ENCODE data around the gene EFR3B. TPM values are rescaled to one million over a fixed set of nuclear protein-coding genes. Genes with fewer than 3 reads are reported as not detected.

The EFR3B gene
- total RNA-seq, 1 experiment from 2014 or later = 8.9 TPM

GRCh38 chr2:25202275-25202674, 160.4 kb downstream of the EFR3B start:
- Mint-ChIP-seq H3K27ac (no peak overlapping the region), H3K4me3 (no peak overlapping the region), H3K27me3 (ENCODE audit: low read depth) (no peaks in the 10 kb centered on the region), H3K4me1 (peaks cover 10% of the 10 kb centered on the region), H3K36me3 (no peaks in the 10 kb centered on the region), H3K9me3 (no peaks in the 10 kb centered on the region)
- DNase-seq (ENCODE audit: low spot score) = no peak
- ChIA-PET POLR2A (no interaction called here), CTCF (interaction anchor here (1.0 kb wide), 1 partner anchor 227 kb away, joined by 3 read pairs; no protein-coding TSS in a partner anchor)
- no peak for ATAC-seq
- TF ChIP-seq ZNF396 (CRISPR knock-in tag; IDR thresholded peaks at IDR 0.05; ENCODE audit: borderline replicate concordance) = no peak
- TF ChIP-seq CREB1 (CRISPR knock-in tag; IDR thresholded peaks at IDR 0.05) = no peak
- TF ChIP-seq, protein P1, sequence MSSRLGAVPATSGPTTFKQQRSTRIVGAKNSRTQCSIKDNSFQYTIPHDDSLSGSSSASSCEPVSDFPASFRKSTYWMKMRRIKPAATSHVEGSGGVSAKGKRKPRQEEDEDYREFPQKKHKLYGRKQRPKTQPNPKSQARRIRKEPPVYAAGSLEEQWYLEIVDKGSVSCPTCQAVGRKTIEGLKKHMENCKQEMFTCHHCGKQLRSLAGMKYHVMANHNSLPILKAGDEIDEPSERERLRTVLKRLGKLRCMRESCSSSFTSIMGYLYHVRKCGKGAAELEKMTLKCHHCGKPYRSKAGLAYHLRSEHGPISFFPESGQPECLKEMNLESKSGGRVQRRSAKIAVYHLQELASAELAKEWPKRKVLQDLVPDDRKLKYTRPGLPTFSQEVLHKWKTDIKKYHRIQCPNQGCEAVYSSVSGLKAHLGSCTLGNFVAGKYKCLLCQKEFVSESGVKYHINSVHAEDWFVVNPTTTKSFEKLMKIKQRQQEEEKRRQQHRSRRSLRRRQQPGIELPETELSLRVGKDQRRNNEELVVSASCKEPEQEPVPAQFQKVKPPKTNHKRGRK (CRISPR knock-in tag; IDR thresholded peaks at IDR 0.05; ENCODE audit: borderline replicate concordance) = no peak
- no peak for TF ChIP-seq OVOL2 (CRISPR knock-in tag; IDR thresholded peaks at IDR 0.05; ENCODE audit: borderline replicate concordance)
- no peak for TF ChIP-seq ZNF232 (CRISPR knock-in tag; IDR thresholded peaks at IDR 0.05)
- TF ChIP-seq TEAD4 (CRISPR knock-in tag; IDR thresholded peaks at IDR 0.05) = no peak
- TF ChIP-seq ZMAT4 (CRISPR knock-in tag; IDR thresholded peaks at IDR 0.05) = no peak
- TF ChIP-seq ZNF219 (CRISPR knock-in tag; IDR thresholded peaks at IDR 0.05; ENCODE audit: borderline replicate concordance) = no peak
- TF ChIP-seq GRHL2 (CRISPR knock-in tag; IDR thresholded peaks at IDR 0.05; ENCODE audit: insufficient replicate concordance, severe bottlenecking) = no peak
- TF ChIP-seq ZBTB21 (CRISPR knock-in tag; IDR thresholded peaks at IDR 0.05; ENCODE audit: borderline replicate concordance) = no peak
- no peak for TF ChIP-seq NR3C1 (CRISPR knock-in tag; conservative IDR thresholded peaks at IDR 0.05; ENCODE audit: low read depth)
- no peak for TF ChIP-seq ZNF263 (CRISPR knock-in tag; IDR thresholded peaks at IDR 0.05; ENCODE audit: low read depth)
- TF ChIP-seq SOX15 (CRISPR knock-in tag; IDR thresholded peaks at IDR 0.05) = no peak
- TF ChIP-seq, protein P2, sequence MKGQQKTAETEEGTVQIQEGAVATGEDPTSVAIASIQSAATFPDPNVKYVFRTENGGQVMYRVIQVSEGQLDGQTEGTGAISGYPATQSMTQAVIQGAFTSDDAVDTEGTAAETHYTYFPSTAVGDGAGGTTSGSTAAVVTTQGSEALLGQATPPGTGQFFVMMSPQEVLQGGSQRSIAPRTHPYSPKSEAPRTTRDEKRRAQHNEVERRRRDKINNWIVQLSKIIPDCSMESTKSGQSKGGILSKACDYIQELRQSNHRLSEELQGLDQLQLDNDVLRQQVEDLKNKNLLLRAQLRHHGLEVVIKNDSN (CRISPR knock-in tag; IDR thresholded peaks at IDR 0.05) = no peak
- no peak for TF ChIP-seq KAT7 (CRISPR knock-in tag; IDR thresholded peaks at IDR 0.05; ENCODE audit: borderline replicate concordance)
- TF ChIP-seq, protein P3, sequence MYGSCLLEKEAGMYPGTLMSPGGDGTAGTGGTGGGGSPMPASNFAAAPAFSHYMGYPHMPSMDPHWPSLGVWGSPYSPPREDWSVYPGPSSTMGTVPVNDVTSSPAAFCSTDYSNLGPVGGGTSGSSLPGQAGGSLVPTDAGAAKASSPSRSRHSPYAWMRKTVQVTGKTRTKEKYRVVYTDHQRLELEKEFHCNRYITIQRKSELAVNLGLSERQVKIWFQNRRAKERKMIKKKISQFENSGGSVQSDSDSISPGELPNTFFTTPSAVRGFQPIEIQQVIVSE (CRISPR knock-in tag; IDR thresholded peaks at IDR 0.05; ENCODE audit: borderline replicate concordance) = no peak
- TF ChIP-seq FOXK1 (CRISPR knock-in tag; IDR thresholded peaks at IDR 0.05) = no peak

- no peak overlapping the region for H3K27ac Mint-ChIP-seq
- H3K9me3 Mint-ChIP-seq = no peaks in the 10 kb centered on the region
- no peaks in the 10 kb centered on the region for H3K36me3 Mint-ChIP-seq
- DNase-seq (ENCODE audit: low spot score) = peak; percentile 27
- peak; percentile 49 for ATAC-seq
- no peak overlapping the region for H3K4me3 Mint-ChIP-seq
- ChIA-PET POLR2A (no interaction called here), CTCF (interaction anchor here (0.6 to 1.5 kb wide), 3 partner anchors 16 to 38 kb away, joined by 3 to 7 read pairs (median 5); no protein-coding TSS in a partner anchor)
- no peaks in the 10 kb centered on the region for H3K27me3 Mint-ChIP-seq (ENCODE audit: low read depth)
- TF ChIP-seq TCF7 (CRISPR knock-in tag; IDR thresholded peaks at IDR 0.05; ENCODE audit: low read depth) (no peak), ATF1 (CRISPR knock-in tag; IDR thresholded peaks at IDR 0.05) (no peak), JUN (CRISPR knock-in tag; IDR thresholded peaks at IDR 0.05) (no peak), ZNF317 (CRISPR knock-in tag; IDR thresholded peaks at IDR 0.05; ENCODE audit: borderline replicate concordance, low read depth) (no peak)
- TF ChIP-seq, protein P4, sequence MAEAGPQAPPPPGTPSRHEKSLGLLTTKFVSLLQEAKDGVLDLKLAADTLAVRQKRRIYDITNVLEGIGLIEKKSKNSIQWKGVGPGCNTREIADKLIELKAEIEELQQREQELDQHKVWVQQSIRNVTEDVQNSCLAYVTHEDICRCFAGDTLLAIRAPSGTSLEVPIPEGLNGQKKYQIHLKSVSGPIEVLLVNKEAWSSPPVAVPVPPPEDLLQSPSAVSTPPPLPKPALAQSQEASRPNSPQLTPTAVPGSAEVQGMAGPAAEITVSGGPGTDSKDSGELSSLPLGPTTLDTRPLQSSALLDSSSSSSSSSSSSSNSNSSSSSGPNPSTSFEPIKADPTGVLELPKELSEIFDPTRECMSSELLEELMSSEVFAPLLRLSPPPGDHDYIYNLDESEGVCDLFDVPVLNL (CRISPR knock-in tag; IDR thresholded peaks at IDR 0.05; ENCODE audit: borderline replicate concordance, low read depth) = no peak
- peaks cover 7% of the 10 kb centered on the region for H3K4me1 Mint-ChIP-seq
Measured at GRCh38 chr2:25204190-25204838, 162.4 kb downstream of the EFR3B start.

Measured in WTC11 (cell line).